Astrocyte of the cerebellum (primary cell): ENCODE measurements around the gene CDK2AP2.
A peak's percentile ranks its signal among the peaks of the same experiment; 100 is the strongest.
"Not testable (repeated sequence)": the region's sequence is repeated elsewhere in the genome, so short reads cannot be mapped to it uniquely, and the experiment has no call there.

Source experiments
- DNase-seq: peaks from one replicate; pipeline ENCODE4 v3.0.0-alpha.2; 2011; ENCODE audit warnings: low read depth
- H3K4me3 ChIP-seq: 2 replicates; pipeline ENCODE4 v1.5.1; 2011; ENCODE audit warnings: mild to moderate bottlenecking, low read depth, low read length, moderate library complexity
- in situ Hi-C: cut with HindIII; loops from 2 replicates; pipeline ENCODE4 v1.10.0; 2017; ENCODE audit warnings: low sequenced_read_pairs
- TF ChIP-seq, protein P1 (sequence below): IDR thresholded peaks from 2 replicates; pipeline ENCODE4 v1.5.1; 2012; ENCODE audit warnings: low read length, low read depth, moderate library complexity, mild to moderate bottlenecking; ENCODE audit errors: missing control alignments

Gene CDK2AP2, protein sequence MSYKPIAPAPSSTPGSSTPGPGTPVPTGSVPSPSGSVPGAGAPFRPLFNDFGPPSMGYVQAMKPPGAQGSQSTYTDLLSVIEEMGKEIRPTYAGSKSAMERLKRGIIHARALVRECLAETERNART

DNA sequence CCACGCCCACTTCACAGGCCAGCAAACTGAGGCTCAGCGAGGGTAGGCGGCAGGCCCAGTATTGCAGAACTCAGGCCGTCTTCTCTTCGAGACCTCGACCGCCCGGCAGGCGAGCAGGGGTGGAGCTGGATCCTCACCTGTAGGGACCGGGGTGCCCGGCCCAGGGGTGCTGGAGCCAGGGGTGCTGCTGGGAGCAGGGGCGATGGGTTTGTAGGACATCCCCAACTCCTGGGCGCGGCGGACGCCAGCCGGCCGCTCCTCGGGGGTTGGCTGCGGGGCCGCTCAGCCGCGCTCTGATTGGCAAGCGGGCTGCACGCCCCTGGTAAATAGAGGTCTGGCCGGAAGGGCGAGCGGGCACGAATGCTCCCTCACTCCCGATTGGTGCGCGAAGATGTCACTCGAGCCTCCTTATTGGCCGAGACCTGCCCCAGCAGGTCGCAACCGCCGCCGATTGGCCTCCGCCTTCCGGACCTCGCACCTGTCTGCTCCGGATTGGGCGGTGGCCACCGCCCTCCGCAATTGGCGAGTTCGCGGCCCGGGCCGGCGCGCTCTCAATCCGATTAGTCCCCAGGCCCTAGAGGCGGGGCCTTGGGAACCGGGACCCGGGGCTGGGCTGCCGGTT lies at the start of gene CDK2AP2:
Gene CDK2AP2 (minus strand): TSS at position 299 of the 622 bp plus-strand sequence. CDS start 80 bp downstream, at position 219.
- peak; percentile 98 for DNase-seq
- peak within 1 kb of the TSS; percentile 63 for H3K4me3 ChIP-seq
- in situ Hi-C loops, result no loop called here
- TF ChIP-seq, protein P1, sequence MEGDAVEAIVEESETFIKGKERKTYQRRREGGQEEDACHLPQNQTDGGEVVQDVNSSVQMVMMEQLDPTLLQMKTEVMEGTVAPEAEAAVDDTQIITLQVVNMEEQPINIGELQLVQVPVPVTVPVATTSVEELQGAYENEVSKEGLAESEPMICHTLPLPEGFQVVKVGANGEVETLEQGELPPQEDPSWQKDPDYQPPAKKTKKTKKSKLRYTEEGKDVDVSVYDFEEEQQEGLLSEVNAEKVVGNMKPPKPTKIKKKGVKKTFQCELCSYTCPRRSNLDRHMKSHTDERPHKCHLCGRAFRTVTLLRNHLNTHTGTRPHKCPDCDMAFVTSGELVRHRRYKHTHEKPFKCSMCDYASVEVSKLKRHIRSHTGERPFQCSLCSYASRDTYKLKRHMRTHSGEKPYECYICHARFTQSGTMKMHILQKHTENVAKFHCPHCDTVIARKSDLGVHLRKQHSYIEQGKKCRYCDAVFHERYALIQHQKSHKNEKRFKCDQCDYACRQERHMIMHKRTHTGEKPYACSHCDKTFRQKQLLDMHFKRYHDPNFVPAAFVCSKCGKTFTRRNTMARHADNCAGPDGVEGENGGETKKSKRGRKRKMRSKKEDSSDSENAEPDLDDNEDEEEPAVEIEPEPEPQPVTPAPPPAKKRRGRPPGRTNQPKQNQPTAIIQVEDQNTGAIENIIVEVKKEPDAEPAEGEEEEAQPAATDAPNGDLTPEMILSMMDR, result no peak

DNA sequence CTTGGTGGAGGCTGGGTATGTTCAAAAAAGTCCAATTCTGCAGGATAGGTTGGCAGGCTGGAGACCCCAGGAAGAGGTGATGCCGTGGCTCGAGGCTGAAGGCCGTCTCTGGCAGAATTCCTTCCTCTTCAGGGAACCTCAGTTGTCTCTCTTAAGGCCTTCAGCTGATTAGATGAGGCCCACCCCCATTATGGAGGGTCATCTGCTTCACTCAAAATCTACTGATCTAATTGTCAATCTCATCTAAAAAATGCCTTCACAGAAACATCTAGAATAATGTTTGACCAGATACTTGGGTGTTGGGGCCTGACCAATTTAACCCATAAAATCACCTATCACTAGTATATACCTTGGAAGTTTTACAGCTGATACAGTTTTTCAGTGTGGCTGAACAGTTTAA lies 48.3 kb upstream of the CDK2AP2 start:
- no peak overlapping the region for H3K4me3 ChIP-seq
- TF ChIP-seq, protein P1, result no peak
- in situ Hi-C loops, result no loop called here
- DNase-seq, result no peak

DNA sequence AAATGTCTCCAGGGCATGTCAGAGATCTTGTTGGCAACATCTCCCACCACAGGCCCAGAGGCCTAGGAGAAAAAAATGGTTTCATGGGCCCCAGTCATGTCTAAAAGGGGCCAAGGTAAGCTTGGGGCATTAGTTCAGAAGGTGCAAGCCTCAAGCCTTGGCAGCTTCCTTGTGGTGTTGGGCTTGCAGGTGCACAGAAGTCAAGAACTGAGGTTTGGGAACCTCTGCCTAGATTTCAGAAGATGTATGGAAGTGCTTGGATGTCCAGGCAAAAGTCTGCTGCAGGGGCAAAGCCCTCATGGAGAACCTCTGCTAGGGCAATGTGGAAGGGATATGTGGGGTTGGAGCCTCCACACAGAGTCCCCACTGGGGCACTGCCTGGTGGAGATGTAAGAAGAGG lies 43.7 kb upstream of the CDK2AP2 start:
- in situ Hi-C loops, DNase-seq, H3K4me3 ChIP-seq: not testable (repeated sequence)

DNA sequence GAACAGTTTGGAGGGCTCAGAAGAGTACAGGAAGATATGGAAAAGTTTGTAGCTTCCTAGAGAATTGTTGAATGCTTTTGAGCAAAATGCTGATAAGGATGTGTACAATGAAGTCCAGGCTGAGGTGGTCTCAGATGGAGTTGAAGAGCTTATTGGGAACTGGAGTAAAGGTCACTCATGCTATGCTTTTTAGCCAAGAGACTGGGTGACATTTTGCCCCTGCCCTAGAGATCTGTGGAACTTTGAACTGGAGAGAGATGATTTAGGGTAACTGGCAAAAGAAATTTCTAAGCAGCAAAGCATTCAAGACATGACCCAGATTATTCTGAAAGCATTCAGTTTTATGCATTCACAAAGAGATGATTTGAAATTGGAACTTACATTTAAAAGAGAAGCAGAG lies 43.2 kb upstream of the CDK2AP2 start:
- TF ChIP-seq, protein P1, result no peak
- H3K4me3 ChIP-seq, result no peak overlapping the region
- in situ Hi-C loops, result no loop called here
- no peak for DNase-seq

DNA sequence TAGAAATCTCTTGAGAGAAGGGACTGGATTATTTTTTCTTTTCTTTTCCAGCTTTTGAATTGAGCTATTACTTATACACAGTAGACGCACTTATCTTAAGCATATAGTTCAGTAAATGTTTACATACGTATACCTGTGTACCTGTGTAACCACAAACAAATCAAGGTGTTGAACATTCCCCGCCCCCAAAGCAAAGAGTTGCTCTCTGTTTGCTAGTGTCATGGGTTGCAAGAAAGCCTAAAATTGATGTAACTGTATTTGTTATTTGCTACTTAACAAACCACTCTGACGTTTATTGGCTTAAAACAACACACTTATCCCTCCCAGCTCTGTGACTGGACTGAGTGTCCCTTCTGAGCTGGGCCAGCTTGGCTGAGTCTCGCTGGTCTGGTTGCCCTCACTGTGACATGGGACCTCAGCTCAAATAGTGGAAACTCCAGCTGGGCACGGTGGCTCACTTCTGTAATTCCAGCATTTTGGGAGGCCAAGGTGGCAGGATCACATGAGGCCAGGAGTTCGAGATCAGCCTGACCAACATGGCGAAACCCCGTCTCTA lies 40.7 kb upstream of the CDK2AP2 start:
- no peak for DNase-seq
- TF ChIP-seq, protein P1, result no peak
- in situ Hi-C loops, result no loop called here
- H3K4me3 ChIP-seq, result no peak overlapping the region

DNA sequence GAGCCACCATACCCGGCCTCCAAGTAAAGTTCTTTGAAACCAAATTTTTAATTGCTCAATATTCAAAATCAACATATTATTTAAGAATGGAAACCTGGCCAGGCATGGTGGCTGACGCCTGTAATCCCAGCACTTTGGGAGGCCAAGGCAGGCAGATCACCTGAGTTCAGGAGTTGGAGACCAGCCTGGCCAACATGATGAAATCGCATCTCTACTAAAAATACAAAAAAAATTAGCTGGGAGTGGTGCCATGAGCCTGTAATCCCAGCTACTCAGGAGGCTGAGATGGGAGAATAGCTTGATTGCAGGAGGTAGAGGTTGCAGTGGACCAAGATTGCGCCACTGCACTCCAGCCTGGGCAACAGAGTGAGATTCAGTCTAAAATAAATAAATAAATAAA lies 40.1 kb upstream of the CDK2AP2 start:
- H3K4me3 ChIP-seq, in situ Hi-C loops, DNase-seq: not testable (repeated sequence)

DNA sequence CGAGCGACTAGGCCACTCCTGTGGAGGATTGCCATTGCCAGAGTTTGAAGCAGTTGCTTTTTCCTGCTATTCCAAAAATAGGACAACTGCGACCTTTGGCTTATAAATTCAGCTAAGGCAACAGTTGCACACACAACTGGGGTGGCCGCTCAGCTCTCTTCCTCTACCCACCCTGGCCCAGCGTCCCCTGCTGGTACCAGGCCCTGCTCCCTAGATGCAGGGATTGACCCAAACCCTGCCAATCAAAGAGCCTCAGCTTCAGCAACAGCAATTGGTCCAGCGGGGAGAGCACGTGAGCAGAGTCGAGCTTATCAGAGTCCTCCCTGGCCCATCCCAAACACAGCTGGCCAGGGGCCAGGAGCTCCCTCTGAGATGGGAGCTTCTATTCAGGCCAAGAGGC lies 37.3 kb upstream of the CDK2AP2 start:
- no peak overlapping the region for H3K4me3 ChIP-seq
- TF ChIP-seq, protein P1, result no peak
- DNase-seq, result no peak
- in situ Hi-C loops, result no loop called here
